DND-41 (cell line): ENCODE measurements around the gene ARHGEF33.

Source experiments
- ATAC-seq: fragments of 200-7000 bp; cut with Tn5 transposase; 3 replicates; pipeline ENCODE4 v1.9.1; 2021; ENCODE audit warnings: low read depth; ENCODE audit not compliant: insufficient read depth
- DNase-seq: peaks from one replicate; pipeline ENCODE4 v3.0.0-alpha.2; 2020
- H2AFZ ChIP-seq: 2 replicates; pipeline ENCODE4 v1.6.0; 2012; ENCODE audit warnings: low read depth, low read length
- H3K27ac ChIP-seq: 2 replicates; pipeline ENCODE4 v1.5.1; 2012; ENCODE audit warnings: low read length, inconsistent platforms
- H3K27me3 ChIP-seq: fragments of 200-600 bp; sonication (generic); 2 replicates; pipeline ENCODE4 v1.6.0; 2012; ENCODE audit warnings: low read length, mild to moderate bottlenecking, inconsistent platforms; ENCODE audit not compliant: insufficient read depth, poor library complexity
- H3K36me3 ChIP-seq: 2 replicates; pipeline ENCODE4 v1.5.1; 2012; ENCODE audit warnings: low read length, inconsistent platforms; ENCODE audit not compliant: insufficient read depth
- H3K4me1 ChIP-seq: 2 replicates; pipeline ENCODE4 v1.5.1; 2012; ENCODE audit warnings: mild to moderate bottlenecking, low read length; ENCODE audit not compliant: insufficient read depth
- H3K4me2 ChIP-seq: 2 replicates; pipeline ENCODE4 v1.6.0; 2012; ENCODE audit warnings: mild to moderate bottlenecking, moderate library complexity, low read length, inconsistent platforms; ENCODE audit not compliant: insufficient read depth
- H3K4me3 ChIP-seq, 2 experiments: fragments of 200-600 bp in 1 of 2; shearing (Covaris generic) in 1 of 2; 2 replicates each; pipeline ENCODE4 v1.5.1; 2012 to 2016; ENCODE audit warnings: inconsistent platforms in 2 of 2, low read length in 2 of 2, mild to moderate bottlenecking in 2 of 2, low read depth in 1 of 2, moderate library complexity in 1 of 2
- H3K79me2 ChIP-seq: 2 replicates; pipeline ENCODE4 v1.6.0; 2012; ENCODE audit warnings: low read length, inconsistent platforms; ENCODE audit not compliant: insufficient read depth
- H3K9ac ChIP-seq: 2 replicates; pipeline ENCODE4 v1.6.0; 2012; ENCODE audit warnings: low read depth, mild to moderate bottlenecking, inconsistent platforms, low read length, moderate library complexity
- H3K9me3 ChIP-seq: 2 replicates; pipeline ENCODE4 v1.5.1; 2012; ENCODE audit warnings: low read length, moderate library complexity, mild to moderate bottlenecking, inconsistent platforms; ENCODE audit not compliant: insufficient read depth, severe bottlenecking
- H4K20me1 ChIP-seq: 2 replicates; pipeline ENCODE4 v1.6.0; 2012; ENCODE audit warnings: low read length; ENCODE audit not compliant: insufficient read depth
- CTCF ChIP-seq: IDR thresholded peaks from 2 replicates; pipeline ENCODE4 v1.5.1; 2012; ENCODE audit warnings: borderline replicate concordance, low read length, moderate library complexity, mild to moderate bottlenecking; ENCODE audit not compliant: poor library complexity, severe bottlenecking; ENCODE audit errors: extremely low read depth
- EZH2 ChIP-seq: IDR thresholded peaks from 3 replicates; pipeline ENCODE4 v1.6.1; 2012; ENCODE audit warnings: borderline replicate concordance, low read depth, mild to moderate bottlenecking, moderate library complexity, low read length, inconsistent platforms; ENCODE audit not compliant: severe bottlenecking

ARHGEF33 gene

GRCh38 chr2:38889575-38889974, at the start of gene ARHGEF33:
Gene ARHGEF33, plus strand, starts transcription at chr2:38889875. Its CDS starts 29,573 bp downstream, at chr2:38919448.
- no peaks in the 10 kb centered on the region for H3K9me3 ChIP-seq
- no peak within 1 kb of the TSS for H3K27ac ChIP-seq
- H3K27me3 ChIP-seq: no peaks in the 10 kb centered on the region
- H3K4me2 ChIP-seq: no peak within 1 kb of the TSS
- ATAC-seq: no peak
- H3K36me3 ChIP-seq: no peaks in the 10 kb centered on the region
- no peak within 1 kb of the TSS for H3K4me3 ChIP-seq
- no peak for DNase-seq
- no peaks in the 10 kb centered on the region for H3K79me2 ChIP-seq
- TF ChIP-seq EZH2 (no peak), CTCF (no peak)
- no peak within 1 kb of the TSS for H3K9ac ChIP-seq
- no peaks in the 10 kb centered on the region for H4K20me1 ChIP-seq
- H3K4me1 ChIP-seq: no peaks in the 10 kb centered on the region
- H2AFZ ChIP-seq: no peak within 1 kb of the TSS

- H3K4me1 ChIP-seq: no peaks in the 10 kb centered on the region
- no peaks in the 10 kb centered on the region for H3K27me3 ChIP-seq
- no peaks in the 10 kb centered on the region for H3K79me2 ChIP-seq
- H3K4me2 ChIP-seq: no peak overlapping the region
- DNase-seq (no peak), ATAC-seq (no peak)
- H3K27ac ChIP-seq: no peak overlapping the region
- H3K9me3 ChIP-seq: no peaks in the 10 kb centered on the region
- H4K20me1 ChIP-seq: no peaks in the 10 kb centered on the region
- no peak for TF ChIP-seq CTCF
- no peak overlapping the region for H3K9ac ChIP-seq
- no peak overlapping the region for H3K4me3 ChIP-seq
- H2AFZ ChIP-seq: no peak overlapping the region
- H3K36me3 ChIP-seq: peaks cover 17% of the 10 kb centered on the region; the same call in 1 of the 2 replicates
Observed at GRCh38 chr2:38850045-38850444, 39.6 kb upstream of the ARHGEF33 start.

GRCh38 chr2:38856165-38856564, 33.5 kb upstream of the ARHGEF33 start:
- Histone ChIP-seq H3K9ac (no peak overlapping the region), H3K4me3 (no peak overlapping the region), H3K79me2 (no peaks in the 10 kb centered on the region), H3K9me3 (no peaks in the 10 kb centered on the region), H3K4me2 (no peak overlapping the region), H3K4me1 (no peaks in the 10 kb centered on the region), H4K20me1 (no peaks in the 10 kb centered on the region), H3K27ac (no peak overlapping the region), H2AFZ (no peak overlapping the region), H3K27me3 (no peaks in the 10 kb centered on the region), H3K36me3 (peaks cover 57% of the 10 kb centered on the region)
- no peak for DNase-seq
- no peak for TF ChIP-seq EZH2
- TF ChIP-seq CTCF: no peak
- no peak for ATAC-seq

- H3K4me1 ChIP-seq: no peaks in the 10 kb centered on the region
- no peaks in the 10 kb centered on the region for H3K27me3 ChIP-seq
- TF ChIP-seq EZH2 (no peak), CTCF (no peak)
- no peaks in the 10 kb centered on the region for H3K9me3 ChIP-seq
- no peak overlapping the region for H3K4me2 ChIP-seq
- H3K36me3 ChIP-seq: peaks cover 49% of the 10 kb centered on the region
- no peak overlapping the region for H3K9ac ChIP-seq
- H3K4me3 ChIP-seq: no peak overlapping the region
- DNase-seq (no peak), ATAC-seq (no peak)
- H3K79me2 ChIP-seq: no peaks in the 10 kb centered on the region
- no peak overlapping the region for H3K27ac ChIP-seq
- H4K20me1 ChIP-seq: no peaks in the 10 kb centered on the region
- H2AFZ ChIP-seq: no peak overlapping the region
Observed at GRCh38 chr2:38862476-38862875, 27.2 kb upstream of the ARHGEF33 start.
